GM04503 (cell line): Measurements from ENCODE around the gene SIPA1L3.

Experiments
- DNase-seq: peaks from one replicate; pipeline ENCODE4 v3.0.0-alpha.2; 2012; ENCODE audit warnings: low read depth

SIPA1L3 gene

DNA sequence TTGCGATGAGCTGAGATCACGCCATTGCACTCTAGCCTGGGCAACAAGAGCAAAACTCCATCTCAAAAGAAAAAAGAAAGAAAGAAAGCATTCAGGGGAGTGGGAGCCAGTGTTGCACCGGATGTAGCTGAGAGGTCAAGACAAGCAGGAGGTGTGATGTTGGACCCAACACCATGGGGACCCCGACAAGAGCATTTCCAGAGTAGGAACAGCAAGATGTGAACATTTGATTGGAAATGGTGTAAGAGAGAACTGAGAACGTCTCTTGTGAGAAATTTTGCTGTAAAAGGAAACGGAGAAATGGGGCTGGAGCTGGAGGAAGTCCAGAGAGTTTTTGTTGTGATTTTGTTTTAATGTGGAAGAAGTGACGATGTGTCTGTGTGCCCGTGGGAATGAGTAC is 332.8 kb downstream of the SIPA1L3 start:
- no peak for DNase-seq

DNA sequence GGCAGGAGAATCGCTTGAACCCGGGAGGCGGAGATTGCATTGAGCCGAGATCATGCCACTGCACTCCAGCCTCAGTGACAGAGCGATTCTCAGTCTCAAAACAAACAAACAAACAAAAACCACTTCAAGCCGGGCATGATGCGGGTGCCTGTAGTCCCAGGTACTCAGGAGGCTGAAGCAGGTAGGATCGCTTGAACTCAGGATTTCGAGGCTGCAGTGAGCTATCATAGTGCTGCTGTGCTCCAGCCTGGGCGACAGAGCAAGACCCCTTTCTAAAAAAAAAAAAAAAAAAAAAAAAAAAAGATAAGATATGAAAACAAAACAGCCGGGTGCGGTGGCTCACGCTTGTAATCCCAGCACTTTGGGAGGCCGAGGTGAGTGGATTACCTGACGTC is 336.3 kb downstream of the SIPA1L3 start:
- no peak for DNase-seq

DNA sequence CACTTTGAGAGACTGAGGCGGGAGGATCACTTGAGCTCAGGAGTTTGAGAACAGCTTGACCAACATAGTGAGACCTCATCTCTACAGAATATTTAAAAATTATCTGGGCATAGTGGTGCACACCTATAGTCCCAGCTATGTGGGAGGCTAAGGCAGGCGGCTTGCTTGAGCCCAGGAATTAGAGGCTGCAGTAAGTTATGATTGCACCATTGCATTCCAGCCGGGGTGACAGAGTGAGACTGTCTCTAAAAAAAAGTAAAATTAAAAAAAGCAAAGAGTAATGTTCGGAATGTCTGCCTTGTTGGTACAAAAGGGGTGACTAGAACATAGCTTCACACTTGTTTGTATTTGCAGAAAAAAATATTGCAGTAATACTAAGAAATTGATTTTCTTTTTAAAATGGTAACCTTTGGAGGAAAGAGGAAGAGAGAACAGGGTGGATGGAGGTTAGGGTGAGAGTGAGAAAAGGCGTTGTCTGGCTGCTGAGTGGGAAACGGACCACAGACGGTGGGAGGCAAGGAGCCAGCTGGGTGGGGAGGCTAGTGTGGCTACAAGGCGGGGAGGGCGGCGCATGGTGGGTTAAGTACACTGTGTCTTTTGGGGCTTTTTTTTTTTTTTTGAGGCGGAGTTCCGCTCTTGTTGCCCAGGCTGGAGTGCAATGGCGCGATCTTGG is 339.0 kb downstream of the SIPA1L3 start:
- no peak for DNase-seq

DNA sequence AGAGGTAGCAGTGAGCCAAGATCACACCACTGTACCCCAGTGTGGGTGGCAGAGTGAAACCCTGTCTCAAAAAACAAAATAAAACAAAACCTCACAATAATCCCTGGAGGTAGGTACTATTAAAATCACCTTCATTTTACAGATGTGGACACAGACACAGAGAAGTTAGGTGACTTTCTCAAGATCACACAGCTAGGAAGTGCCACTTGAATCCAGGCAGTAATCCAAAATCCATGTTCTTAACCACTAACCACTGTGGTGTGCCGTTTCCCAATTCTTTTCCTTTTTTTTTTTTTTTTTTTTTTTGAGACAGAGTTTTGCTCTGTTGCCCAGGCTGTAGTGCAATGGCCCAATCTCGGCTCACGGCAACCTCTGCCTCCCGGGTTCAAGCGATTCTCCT is 340.1 kb downstream of the SIPA1L3 start:
- DNase-seq = no peak

DNA sequence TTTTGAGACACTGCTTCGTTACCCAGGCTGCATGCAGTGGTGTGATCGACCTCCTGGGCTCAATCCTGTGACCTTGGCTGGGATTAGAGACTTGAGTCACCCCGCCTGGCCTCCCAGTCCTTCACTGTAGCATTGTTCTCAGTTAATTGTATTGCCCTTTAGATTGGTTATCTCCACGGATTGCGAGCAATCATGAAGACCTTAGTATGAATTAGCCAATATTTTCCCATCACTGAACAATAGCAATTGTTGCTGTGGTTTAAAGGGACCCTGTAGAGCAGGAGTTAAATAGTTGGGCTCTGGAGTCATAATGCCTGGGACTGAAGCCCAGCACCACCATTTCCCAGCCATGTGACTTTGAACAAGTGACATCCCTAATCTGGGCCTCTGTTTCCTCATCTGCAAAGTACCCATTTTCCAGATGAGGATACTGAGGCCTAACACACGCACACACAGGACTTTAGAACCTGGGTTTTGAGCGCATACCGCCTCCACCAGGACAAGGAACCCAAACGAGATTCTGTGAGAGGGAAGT is 340.8 kb downstream of the SIPA1L3 start:
- no peak for DNase-seq

DNA sequence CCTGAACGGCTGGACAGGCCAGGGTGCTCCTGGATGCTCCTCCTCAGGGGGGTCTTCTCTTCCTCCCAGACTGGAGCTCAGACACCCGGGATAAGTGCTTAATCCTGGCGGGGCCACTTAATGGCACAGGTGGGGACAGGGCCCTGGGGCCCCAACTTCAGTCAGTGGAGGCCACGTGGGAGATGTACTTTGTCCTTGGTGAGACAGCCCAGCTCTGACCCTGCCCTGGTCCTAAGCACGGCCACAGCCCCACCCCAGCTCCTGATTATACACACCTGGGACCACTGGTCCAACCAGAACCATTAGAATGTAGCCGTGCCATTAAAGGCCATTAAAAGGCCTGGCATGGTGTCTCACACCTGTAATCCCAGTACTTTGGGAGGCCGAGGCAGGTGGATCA is 341.4 kb downstream of the SIPA1L3 start:
- no peak for DNase-seq

DNA sequence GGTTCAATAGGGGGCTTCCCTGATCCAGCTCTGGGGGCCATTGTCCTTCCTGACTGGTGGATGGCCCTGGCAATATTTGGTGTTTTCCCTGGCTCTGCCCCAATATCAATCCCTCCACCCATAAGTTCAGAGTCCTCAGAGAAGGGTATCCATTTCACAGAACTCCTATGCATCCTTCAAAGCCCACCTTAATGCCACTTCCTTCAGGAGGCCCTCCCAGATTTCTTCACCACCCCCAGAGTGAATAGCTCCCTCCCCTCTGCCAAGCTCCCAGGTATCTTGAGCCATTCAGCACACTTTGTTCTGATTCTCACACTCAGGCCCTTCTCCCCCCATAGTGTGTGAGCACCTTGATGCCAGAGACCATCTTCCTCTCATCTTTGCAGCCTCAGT is 343.4 kb downstream of the SIPA1L3 start:
- no peak for DNase-seq

DNA sequence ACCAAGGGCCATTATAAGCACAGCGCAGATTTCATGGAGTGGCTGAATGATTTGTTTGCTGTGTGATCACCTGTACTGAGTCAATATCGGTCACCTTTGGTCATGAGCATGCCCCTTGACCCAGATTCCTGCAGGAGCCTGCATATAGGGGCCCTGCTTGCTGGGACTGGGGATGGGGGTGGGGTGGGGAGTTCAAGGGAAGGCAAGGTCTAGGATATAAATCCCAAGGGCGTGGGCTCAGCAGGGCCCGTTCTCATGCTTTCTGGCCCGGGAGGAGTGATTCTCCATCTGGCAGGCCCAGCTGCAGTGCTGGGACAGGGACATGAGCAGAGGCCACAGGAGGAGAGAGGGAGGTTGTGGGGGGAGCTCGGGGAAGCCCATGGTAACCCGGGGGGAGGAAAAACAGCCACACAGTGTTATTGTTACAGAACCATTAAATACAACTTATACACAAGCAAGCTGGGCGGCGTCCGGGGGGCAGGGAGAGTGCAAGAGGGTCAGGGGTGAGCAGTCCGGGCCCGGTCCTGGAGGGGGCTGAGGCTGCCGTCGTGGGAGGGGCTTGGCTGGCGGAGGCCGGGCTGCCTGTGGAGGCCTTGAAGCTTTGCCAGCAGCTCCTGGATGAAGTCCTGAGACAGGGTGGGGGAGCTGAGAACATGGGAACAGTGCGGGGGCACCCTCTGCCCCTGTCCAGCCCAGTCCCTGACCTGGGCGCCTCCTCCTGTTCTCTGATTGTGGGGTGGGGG is 344.0 kb downstream of the SIPA1L3 start:
- no peak for DNase-seq

DNA sequence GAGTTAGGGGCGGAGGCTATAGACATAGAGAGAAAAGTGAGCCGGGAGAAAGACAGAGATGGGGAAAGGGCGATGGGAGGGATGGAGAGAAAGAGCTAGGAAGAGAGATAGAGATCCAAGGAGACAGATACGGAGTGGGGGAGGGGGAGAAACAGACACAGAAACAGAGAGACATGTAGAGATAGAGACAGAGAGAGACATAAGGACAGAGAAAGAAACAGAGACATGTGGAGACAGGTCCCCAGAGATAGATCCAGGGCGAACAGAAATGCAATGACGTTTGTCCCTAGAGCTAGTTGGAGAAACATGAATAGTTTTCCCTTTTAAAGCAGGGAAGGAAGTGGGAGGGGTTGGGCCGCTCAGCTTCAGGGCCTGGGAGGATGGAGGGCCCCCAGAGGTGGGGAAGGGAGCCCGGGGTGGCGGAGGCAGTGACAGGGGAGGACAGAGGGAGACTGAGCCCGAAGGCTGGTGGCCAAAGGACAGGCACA is 344.6 kb downstream of the SIPA1L3 start:
- DNase-seq = no peak

DNA sequence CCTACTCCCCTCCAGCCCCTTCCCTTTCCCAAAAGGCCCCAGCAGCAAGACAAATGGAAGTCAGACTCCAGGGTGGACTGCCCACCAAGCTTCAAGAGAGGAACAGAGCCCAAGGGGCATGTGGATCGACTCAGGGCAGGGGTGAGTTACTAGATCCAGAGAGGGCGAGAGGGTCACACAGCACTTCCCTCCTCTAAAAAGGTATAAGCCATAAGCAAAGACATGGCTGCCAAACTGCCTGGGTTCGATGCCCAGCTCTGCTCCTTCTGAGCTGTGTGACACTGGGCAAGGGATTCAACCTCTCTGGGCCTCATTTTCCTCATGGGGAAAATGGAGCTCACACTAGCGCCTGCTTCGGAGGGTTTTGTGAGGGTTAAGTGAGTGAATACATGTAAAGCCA is 345.4 kb downstream of the SIPA1L3 start:
- no peak for DNase-seq

DNA sequence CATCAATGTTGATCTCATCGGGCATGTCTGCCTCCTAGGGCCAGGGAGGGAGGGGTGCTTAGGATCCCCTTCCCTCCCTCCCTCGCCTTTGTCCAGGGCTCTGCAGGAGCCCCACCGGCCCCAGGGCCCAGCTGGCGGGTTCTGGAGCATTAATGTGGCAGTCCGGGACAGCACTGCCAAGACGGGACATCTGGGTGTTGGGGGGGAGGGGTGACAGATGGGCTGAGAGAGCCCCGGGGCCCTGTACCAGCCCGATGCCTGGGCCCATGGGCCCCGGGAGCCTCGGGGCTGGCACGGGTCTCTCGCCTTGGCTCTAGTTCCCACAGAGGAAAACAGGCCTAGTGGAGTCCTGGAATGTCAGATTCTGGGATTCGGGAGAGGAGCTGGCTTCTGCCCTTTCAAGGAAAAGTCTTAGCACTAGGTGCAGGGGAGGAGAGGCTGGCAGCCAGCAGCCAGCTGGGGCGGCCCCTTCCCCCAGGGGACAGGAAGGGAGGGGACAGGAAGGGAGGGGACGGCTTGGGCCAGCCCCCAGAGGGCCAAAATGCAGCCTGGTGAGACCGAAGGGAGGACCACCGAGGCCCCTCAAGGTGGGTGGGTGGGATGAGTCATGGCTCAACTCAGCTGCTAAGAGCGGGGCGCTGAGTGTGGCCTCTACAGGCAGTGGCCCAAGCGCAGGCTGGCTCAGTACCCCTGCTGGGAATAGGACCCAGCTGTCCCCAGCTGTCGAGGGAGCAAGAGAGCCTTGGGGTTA is 346.1 kb downstream of the SIPA1L3 start:
- DNase-seq = no peak

DNA sequence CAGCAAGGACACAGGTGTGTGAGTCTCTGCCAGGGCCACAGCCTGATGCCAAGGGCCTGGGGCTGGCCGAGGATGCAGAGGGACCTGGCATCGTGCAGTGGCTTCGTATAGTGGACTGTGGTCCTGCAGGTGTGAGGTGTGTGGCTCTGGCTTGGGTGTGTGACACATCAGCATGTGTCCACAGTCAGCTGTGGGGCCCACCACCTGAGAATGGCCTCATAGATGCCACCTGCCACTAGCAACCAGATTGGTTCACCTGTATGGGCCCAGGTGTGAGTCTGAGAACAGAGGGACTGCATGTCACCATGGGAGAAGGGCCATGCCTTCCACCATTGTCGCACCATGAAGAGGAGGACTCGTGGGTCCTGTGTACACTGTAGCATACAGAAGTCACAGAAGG is 346.8 kb downstream of the SIPA1L3 start:
- no peak for DNase-seq

DNA sequence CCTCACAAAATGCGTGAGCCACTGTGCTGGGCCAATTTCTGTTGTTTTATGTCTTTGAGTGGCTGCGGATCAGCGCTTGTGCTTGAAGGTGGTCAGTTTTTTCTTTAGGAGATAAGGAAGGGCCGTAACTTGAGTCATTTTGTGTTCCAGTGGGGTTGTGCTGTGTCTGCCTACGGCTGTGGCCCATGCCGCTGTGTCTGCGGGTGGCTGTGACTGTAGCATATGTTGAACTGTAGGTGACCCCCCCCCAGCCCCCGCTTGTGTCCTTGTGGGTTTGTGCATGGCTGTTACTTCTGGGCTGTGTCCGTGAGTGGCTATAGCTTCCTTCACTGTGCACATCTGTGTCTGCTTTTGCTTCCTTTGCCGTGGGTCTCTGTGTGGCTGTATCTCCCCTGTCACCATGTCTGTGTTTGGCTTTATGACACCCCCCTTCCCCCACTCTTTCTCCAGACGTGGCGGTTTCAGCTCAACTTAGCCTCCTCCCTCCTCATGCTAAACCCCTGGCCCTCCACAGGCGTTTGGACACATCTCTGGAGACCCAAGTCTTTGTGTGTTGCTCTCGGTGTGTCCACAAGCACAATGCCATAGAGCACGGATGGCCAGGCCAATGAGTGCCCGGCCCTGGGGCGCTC is 348.5 kb downstream of the SIPA1L3 start:
- no peak for DNase-seq
